ENCODE results near the gene DSN1. TPM values are rescaled to one million over a fixed set of nuclear protein-coding genes. Genes with fewer than 3 reads are reported as not detected.
A peak's percentile ranks its signal among the peaks of the same experiment; 100 is the strongest.

DSN1 gene
- total RNA-seq, 1 donor from 2014 or later: 3.8 TPM

DNA sequence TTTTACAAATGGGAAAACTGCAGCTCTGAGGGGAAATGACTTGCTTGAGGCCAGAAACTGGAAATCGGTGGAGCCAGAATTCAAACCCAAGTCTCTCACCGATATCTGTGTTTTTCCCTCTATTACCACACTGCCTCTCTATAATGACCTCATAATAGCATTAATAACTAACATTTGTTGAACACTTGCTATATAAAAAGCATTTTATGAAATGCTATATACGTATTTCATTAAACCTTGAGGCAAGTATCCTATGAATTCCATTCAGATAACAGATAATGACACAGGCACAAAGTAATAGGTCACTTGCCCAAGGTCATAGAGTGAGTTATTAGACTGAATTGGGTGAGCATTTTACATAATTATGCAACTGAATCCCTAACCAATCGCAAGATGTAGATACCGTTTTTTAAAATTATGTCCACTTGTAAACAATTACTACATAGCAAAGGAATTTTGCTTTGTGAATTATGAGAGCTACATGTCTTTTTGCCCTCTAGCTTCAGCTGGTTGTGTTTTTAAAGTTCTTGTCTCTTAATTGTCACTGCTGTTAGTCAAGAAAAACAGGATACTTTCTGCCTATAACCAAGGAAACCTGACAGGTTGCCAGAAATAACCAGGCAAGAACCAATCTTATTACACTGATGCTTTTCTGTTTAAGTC, 4.7 kb downstream of the DSN1 start:
- intact Hi-C loops (cut with DNase I): no loop called here
- DNase-seq (ENCODE audit: low spot score): no peak

GRCh38 chr20:36761125-36761524, 12.4 kb downstream of the DSN1 start:
- no peak for DNase-seq (ENCODE audit: low spot score)
- intact Hi-C loops (cut with DNase I): no loop called here

GRCh38 chr20:36760647-36761046, 12.9 kb downstream of the DSN1 start:
- no peak for DNase-seq (ENCODE audit: low spot score)
- intact Hi-C loops (cut with DNase I): no loop called here

- intact Hi-C loops (cut with DNase I): loop anchor here (10.0 kb wide), 1 partner anchor 143 kb away; no protein-coding TSS in a partner anchor
Observed at GRCh38 chr20:36758276-36758675, 15.3 kb downstream of the DSN1 start.

DNA sequence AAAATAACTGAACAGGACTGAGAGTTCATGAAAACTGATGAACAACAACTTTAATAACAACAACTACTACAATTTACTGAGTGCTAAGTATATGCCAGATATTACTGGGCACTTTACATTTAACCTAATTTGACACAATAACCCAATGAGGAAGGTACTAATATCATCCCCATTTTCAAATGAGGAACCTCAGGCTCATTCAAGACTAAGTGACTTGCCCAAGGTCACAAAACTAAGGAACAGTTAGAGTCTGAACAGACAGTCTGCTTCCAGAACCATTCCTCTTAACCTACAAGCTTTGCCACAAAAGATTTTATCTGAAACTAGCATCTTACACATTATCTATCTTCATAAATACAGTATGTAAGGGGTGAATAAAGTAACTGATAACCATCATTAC, 17.1 kb downstream of the DSN1 start:
- intact Hi-C loops (cut with DNase I): loop anchor here (10.0 kb wide), 1 partner anchor 142 kb away; no protein-coding TSS in a partner anchor

More at GRCh38 chr20:36758276-36758675, 15.3 kb downstream of the DSN1 start:
- no peak for DNase-seq (ENCODE audit: low spot score)

DNA sequence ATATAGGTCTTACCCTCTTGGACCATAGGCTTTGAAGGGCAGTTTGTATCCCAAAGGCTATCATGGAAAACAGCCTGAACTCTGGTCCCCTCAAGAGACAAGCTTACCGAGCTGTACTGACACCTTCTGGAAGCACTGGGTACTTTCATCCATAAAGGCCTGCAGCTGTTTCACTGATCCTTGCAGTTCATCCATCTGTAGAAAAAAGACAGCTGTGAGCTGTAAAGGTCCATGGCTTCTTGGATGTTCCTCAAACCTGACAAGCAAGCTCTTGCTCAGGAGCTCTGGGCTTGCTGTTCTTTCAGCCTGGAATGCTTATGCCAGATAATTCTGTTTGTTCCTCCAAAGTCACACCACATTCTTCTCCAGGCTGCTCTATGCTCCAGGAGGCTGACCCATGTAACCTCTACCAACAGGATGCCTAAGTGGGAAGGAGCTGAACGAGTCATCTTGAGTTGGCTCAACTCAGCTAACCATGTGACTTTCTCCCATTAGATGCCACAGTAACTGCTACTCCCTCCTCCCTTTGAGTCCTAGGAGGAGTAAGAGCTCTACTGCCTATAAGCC, 18.8 kb downstream of the DSN1 start:
- intact Hi-C loops (cut with DNase I): loop anchor here (5.0 to 10.0 kb wide), 3 partner anchors 37 to 140 kb away; no protein-coding TSS in a partner anchor
- no peak for DNase-seq (ENCODE audit: low spot score)

More for the DNA sequence above, 17.1 kb downstream of the DSN1 start:
- DNase-seq (ENCODE audit: low spot score): no peak

DNA sequence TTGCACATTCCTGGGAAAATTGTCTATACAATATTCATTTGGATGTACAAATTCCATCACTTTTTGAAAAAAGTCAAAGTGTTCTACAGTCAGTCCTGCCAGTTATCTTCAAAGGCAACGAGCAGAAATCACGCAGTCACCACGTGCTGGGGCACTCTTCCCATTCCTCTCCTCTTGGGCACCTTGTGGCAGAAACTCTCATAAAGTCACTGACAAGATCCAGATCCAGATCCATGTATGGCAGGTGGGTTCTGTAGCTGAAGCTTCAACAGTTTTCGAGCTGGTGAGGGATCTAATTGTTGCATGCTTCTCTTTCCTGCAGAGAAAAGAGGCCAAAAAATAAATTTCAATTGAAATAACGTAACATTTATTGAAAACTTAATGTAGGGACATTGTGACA, 21.0 kb downstream of the DSN1 start:
- intact Hi-C loops (cut with DNase I): loop anchor here (5.0 to 10.0 kb wide), 3 partner anchors 35 to 138 kb away; no protein-coding TSS in a partner anchor
- DNase-seq (ENCODE audit: low spot score): no peak

DNA sequence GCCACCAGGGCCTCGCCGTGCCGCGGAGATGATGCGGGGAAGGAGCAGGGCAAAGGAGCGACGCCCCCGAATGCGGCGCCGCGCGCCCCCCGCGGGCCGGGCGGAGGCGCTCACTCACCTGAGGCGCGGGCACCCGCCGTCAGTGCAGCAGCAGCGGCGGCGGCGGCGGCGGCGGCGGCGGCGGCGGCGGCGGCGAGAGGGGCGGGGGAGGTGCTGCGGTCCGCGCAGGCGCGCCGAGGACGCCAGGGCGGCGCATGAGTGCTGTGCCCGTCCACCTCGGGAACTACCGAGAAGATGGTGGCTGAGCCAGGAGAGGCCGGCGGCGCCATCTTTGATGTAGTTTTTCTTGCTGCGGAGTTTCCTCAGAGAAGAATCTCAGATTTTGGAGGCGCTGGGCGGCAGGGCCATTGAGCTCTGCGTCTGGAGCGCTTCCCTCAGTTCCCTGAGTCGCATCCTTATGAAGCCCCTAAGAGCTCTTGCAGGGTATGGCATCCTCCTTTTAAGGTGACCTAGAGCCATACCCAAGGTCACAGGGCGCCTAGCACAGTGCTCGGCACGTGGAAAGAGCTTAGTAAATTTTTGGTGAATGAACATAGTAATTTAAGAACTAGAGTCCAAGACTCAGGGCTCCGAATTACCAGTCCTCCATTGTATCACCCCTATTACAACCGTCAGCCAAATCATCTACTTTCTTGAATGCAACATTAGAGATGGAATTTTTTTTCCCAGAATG, 27.5 kb downstream of the DSN1 start, which contains the start of gene NDRG3:
Gene NDRG3 (minus strand): TSS at position 164 of the 733 bp plus-strand sequence. CDS start 24,355 bp downstream, outside the sequence.
- intact Hi-C loops (cut with DNase I): no loop called here
- DNase-seq (ENCODE audit: low spot score): peak; percentile 98

DNA sequence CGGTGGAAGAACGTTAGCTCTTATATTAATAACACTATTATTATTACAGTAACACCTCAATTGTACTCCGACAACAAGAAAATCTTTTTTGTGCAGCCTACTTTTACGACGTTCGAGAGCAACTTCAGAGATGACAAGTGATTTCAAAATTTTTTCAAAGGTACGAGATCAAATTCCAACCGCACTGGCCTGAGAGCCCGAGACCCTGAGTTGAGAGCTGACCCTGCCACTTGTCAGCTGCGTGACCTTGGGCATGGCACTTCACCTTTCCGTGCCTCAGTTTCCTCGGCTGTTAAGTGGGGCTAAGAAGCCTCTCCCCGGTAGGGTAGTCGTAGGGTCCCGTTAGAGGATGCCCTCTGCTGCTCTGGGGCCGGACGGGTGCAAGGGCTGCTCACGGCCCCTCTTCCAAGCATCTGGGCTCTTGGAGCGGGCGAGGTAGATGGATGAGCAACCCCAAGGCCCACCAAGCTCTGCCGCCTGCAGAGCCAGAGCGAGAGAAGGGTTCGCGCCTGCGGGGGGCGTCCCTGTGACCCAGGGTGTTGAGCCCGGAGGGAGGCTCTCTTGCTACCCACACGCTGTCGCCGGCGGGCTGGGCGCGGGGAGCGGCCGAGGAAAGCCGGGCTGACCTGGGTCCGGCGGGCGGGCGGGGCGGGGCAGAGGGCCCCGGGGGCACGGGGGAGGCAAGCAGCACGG, 28.2 kb downstream of the DSN1 start:
- DNase-seq (ENCODE audit: low spot score): peak; percentile 78
- intact Hi-C loops (cut with DNase I): no loop called here

GRCh38 chr20:36744764-36745191, 28.8 kb downstream of the DSN1 start:
- intact Hi-C loops (cut with DNase I): no loop called here
- DNase-seq (ENCODE audit: low spot score): peak; percentile 86

- intact Hi-C loops (cut with DNase I): no loop called here
- DNase-seq (ENCODE audit: low spot score): no peak
Observed at GRCh38 chr20:36744243-36744642, 29.3 kb downstream of the DSN1 start.

- intact Hi-C loops (cut with DNase I): no loop called here
- no peak for DNase-seq (ENCODE audit: low spot score)
Observed at GRCh38 chr20:36742558-36742957, 31.0 kb downstream of the DSN1 start.

- intact Hi-C loops (cut with DNase I): no loop called here
- DNase-seq (ENCODE audit: low spot score): no peak
Observed at GRCh38 chr20:36741072-36741471, 32.5 kb downstream of the DSN1 start.

DNA sequence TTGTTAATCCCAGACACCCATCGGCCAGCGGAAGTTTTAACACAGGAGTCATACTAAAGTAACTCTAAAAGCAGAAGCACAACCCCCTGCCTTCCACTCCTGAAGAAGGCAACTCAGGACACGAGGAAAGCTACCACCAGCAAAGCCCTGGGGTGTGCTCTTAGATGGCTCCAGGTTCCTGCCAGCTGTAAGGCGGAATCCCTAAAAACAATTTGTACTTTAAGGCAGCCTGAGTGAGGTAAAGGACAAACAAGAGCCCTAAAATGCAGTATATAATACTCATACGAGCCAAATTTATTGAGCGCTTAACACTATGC, 36.4 kb downstream of the DSN1 start:
- intact Hi-C loops (cut with DNase I): no loop called here
- DNase-seq (ENCODE audit: low spot score): no peak

- intact Hi-C loops (cut with DNase I): no loop called here
- DNase-seq (ENCODE audit: low spot score): no peak
Observed at GRCh38 chr20:36736451-36737182, 36.9 kb downstream of the DSN1 start.

DNA sequence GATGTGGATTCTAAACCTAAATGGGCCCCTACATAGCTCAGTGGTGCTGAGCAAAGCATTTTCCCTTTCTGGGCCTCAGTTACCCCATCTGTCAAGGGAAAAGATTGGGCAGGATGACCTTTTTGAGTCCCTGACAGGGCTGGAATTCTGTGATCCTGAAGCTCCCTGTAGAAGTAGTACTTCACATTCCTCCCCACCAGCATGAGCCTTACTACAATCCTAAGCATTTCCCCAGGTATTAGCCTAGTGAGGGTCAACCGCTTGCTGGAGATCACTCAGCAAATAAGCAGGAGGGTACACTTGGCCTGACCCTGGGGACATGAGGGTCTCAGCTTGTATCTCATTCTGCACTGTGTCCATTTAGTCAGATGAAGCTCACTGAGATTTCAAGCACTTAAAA, 41.1 kb downstream of the DSN1 start:
- no peak for DNase-seq (ENCODE audit: low spot score)
- intact Hi-C loops (cut with DNase I): no loop called here

DNA sequence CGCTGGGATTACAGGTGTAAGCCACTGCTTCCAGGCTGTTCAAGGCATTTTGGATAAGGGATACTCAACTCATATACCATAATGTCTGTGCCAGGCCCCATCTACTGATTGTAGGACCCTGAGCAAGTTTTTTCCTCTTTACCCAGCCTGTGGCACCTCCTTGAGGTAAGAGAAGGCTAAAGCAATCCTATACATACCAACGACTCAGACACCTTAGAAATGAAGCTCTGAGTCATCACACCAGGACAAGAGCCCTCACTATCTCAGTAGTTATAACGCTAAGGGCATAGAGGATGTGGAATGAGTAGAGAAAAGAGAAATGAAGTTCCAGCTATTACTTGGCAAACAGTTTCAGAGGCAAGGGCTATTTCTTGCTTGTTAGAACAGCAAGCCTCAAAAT, 44.6 kb downstream of the DSN1 start:
- intact Hi-C loops (cut with DNase I): no loop called here
- DNase-seq (ENCODE audit: low spot score): no peak

- intact Hi-C loops (cut with DNase I): no loop called here
- DNase-seq (ENCODE audit: low spot score): no peak
Observed at GRCh38 chr20:36726168-36726567, 47.4 kb downstream of the DSN1 start.

DNA sequence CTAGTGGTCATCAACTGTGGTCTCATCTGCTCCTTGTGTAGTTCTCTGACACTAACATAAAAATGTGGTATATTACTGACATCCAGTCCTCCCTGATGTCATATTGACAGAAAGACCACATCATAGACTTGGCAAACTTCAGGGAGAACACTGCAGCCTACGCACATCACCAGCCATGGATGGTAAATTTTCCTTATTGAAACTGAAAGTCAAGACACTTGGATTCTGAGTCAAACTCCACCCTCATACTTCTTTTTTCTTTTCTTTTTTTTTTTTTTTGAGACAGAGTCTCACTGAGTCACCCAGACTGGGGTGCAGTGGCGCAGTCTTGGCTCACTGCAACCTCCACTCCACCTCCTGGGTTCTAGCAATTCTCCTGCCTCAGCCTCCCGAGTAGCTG, 53.1 kb downstream of the DSN1 start:
- DNase-seq (ENCODE audit: low spot score): no peak
- intact Hi-C loops (cut with DNase I): no loop called here

Data from cardiac septum (tissue), 1 donor.